ENCODE data around the gene TDRD1. TPM values are rescaled to one million over a fixed set of nuclear protein-coding genes. Genes with fewer than 3 reads are reported as not detected.

The TDRD1 gene
- total and polyA plus RNA-seq, 2 donors (not counting 3 experiments of a cell fraction or from before 2014, with no cell fraction given): not detected

DNA sequence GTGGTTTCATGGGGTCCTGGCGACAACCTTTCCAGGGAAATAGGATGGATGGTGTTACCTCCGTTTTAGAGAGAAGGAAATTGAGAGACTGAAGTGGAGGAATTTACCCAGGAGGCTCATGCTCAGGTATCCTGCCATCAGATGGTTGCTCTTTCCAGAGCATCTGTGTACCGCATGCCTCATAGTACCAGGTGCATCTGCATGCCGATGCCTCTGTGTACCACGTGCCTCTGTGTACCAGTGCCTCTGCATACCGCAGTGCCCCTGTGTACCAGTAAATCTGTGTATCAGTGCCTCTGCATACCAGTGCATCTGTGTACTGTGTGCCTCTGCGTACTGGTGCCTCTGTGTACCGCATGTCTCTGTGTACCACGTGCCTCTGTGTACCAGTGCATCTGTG, 63.1 kb downstream of the TDRD1 start:
- intact Hi-C loops (cut with micrococcal nuclease) (no loop called here), dilution Hi-C loops (cut with MboI; ENCODE audit: extremely low pct_ligation_motif_present, low sequenced_read_pairs) (no loop called here)
- no peaks in the 10 kb centered on the region for H3K9me1 ChIP-seq (replicated peaks; ENCODE audit: control insufficient read depth, extremely low read depth, insufficient read depth, low read length)
- H3K79me2 ChIP-seq (ENCODE audit: control insufficient read depth, insufficient read depth, low read length): no peaks in the 10 kb centered on the region
- no peak overlapping the region for H3K4me3 ChIP-seq (replicated peaks in 1 of 3; ENCODE audit: insufficient read depth in 1 of 3, low read depth in 1 of 3, low read length in 3 of 3)
- no peak overlapping the region for H3K27ac ChIP-seq (ENCODE audit: insufficient read depth, low read depth, low read length)
- ChIA-PET POLR2A (no interaction called here), CTCF (no interaction called here)
- FAIRE-seq (no peak), DNase-seq (ENCODE audit: low read depth, low spot score) (no peak)
- no peaks in the 10 kb centered on the region for H3K36me3 ChIP-seq (ENCODE audit: control insufficient read depth in 2 of 2, extremely low read depth in 1 of 2, insufficient read depth in 2 of 2, low read length in 2 of 2)
- TF ChIP-seq EZH2 (IDR thresholded peaks at IDR 0.05; ENCODE audit: borderline replicate concordance, low read depth, low read length, severe bottlenecking) (no peak), CTCF (IDR thresholded peaks at IDR 0.05; ENCODE audit: extremely low read depth in 1 of 2, insufficient read depth in 1 of 2, low read depth in 1 of 2, low read length in 2 of 2) (no peak)
- no TSS peak for BruUV-seq (replicated peaks)
- H3K27me3 ChIP-seq (ENCODE audit: control insufficient read depth in 2 of 2, insufficient read depth in 2 of 2, low read length in 2 of 2): peaks cover 30 to 36% of the 10 kb centered on the region in 2 experiments
- H4K20me1 ChIP-seq (replicated peaks; ENCODE audit: control insufficient read depth, extremely low read depth, insufficient read depth, low read length): no peaks in the 10 kb centered on the region
- H3K9me3 ChIP-seq (replicated peaks; ENCODE audit: control insufficient read depth, insufficient read depth, low read length): no peaks in the 10 kb centered on the region
- H3K4me1 ChIP-seq (ENCODE audit: control insufficient read depth, extremely low read depth, insufficient read depth, low read length): no peaks in the 10 kb centered on the region
- no peak overlapping the region for H3K4me2 ChIP-seq (ENCODE audit: insufficient read depth, low read length)
- no peak overlapping the region for H3K9ac ChIP-seq (replicated peaks; ENCODE audit: extremely low read depth, insufficient read depth, low read length)
- H2AFZ ChIP-seq (ENCODE audit: low read depth, low read length): no peak overlapping the region

DNA sequence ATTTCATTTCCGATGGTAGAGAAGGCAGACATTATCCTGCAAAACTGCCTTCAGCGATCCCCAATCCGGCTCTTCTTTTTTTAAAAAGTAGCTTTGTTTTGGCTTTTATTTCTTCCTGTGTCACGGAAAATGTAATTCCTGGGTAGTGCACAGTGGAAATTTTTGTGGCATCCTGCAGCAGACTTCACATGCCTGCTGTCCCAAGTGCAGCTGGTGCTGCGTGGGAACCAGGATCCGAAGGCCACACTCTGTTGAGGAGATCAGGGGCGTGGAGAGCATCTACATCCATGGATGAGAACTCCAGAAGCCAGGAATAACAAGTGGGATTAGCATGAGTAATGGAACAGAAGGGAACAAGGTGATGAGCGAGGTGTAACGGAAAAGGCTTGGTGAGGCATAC, 64.5 kb downstream of the TDRD1 start:
- dilution Hi-C loops (cut with MboI; ENCODE audit: extremely low pct_ligation_motif_present, low sequenced_read_pairs): no loop called here
- H4K20me1 ChIP-seq (replicated peaks; ENCODE audit: control insufficient read depth, extremely low read depth, insufficient read depth, low read length): no peaks in the 10 kb centered on the region

More for the DNA sequence above, 64.5 kb downstream of the TDRD1 start:
- H3K4me3 ChIP-seq (replicated peaks in 1 of 3; ENCODE audit: insufficient read depth in 1 of 3, low read depth in 1 of 3, low read length in 3 of 3): no peak overlapping the region
- POLR2A ChIA-PET: no interaction called here
- no peak overlapping the region for H3K9ac ChIP-seq (replicated peaks; ENCODE audit: extremely low read depth, insufficient read depth, low read length)
- no peak for FAIRE-seq
- no peak for TF ChIP-seq POLR2A (IDR thresholded peaks at IDR 0.05; ENCODE audit: low read depth, low read length)
- no peak for TF ChIP-seq CTCF (IDR thresholded peaks at IDR 0.05; ENCODE audit: extremely low read depth in 1 of 2, insufficient read depth in 1 of 2, low read depth in 1 of 2, low read length in 2 of 2)
- TF ChIP-seq, protein P1, sequence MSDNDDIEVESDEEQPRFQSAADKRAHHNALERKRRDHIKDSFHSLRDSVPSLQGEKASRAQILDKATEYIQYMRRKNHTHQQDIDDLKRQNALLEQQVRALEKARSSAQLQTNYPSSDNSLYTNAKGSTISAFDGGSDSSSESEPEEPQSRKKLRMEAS (IDR thresholded peaks at IDR 0.05; ENCODE audit: insufficient read depth, insufficient read length): no peak
- no peak for TF ChIP-seq JUN (IDR thresholded peaks at IDR 0.05; ENCODE audit: borderline replicate concordance, insufficient read depth, insufficient read length, low read depth)
- TF ChIP-seq POLR2AphosphoS5 (IDR thresholded peaks at IDR 0.05; ENCODE audit: insufficient read depth, low read depth, low read length): no peak
- TF ChIP-seq FOS (IDR thresholded peaks at IDR 0.05; ENCODE audit: borderline replicate concordance, insufficient read depth, low read length): no peak
- no peak for TF ChIP-seq GATA2 (IDR thresholded peaks at IDR 0.05; ENCODE audit: insufficient read depth, insufficient read length, low read depth, low read length)
- TF ChIP-seq EZH2 (IDR thresholded peaks at IDR 0.05; ENCODE audit: borderline replicate concordance, low read depth, low read length, severe bottlenecking): no peak
- no peak for TF ChIP-seq MYC (IDR thresholded peaks at IDR 0.05; ENCODE audit: low read depth, low read length)
- intact Hi-C loops (cut with micrococcal nuclease): no loop called here
- no peak overlapping the region for H2AFZ ChIP-seq (ENCODE audit: low read depth, low read length)
- no peak overlapping the region for H3K4me2 ChIP-seq (ENCODE audit: insufficient read depth, low read length)
- H3K9me1 ChIP-seq (replicated peaks; ENCODE audit: control insufficient read depth, extremely low read depth, insufficient read depth, low read length): no peaks in the 10 kb centered on the region
- CTCF ChIA-PET: no interaction called here
- H3K9me3 ChIP-seq (replicated peaks; ENCODE audit: control insufficient read depth, insufficient read depth, low read length): no peaks in the 10 kb centered on the region
- no TSS peak for BruUV-seq (replicated peaks)
- H3K79me2 ChIP-seq (ENCODE audit: control insufficient read depth, insufficient read depth, low read length): no peaks in the 10 kb centered on the region
- H3K4me1 ChIP-seq (ENCODE audit: control insufficient read depth, extremely low read depth, insufficient read depth, low read length): no peaks in the 10 kb centered on the region
- DNase-seq (ENCODE audit: low read depth, low spot score): no peak
- peaks cover 26% of the 10 kb centered on the region in 2 experiments for H3K27me3 ChIP-seq (ENCODE audit: control insufficient read depth in 2 of 2, insufficient read depth in 2 of 2, low read length in 2 of 2)
- H3K27ac ChIP-seq (ENCODE audit: insufficient read depth, low read depth, low read length): no peak overlapping the region
- H3K36me3 ChIP-seq (ENCODE audit: control insufficient read depth in 2 of 2, extremely low read depth in 1 of 2, insufficient read depth in 2 of 2, low read length in 2 of 2): no peaks in the 10 kb centered on the region
